Measurements from ENCODE around the gene IRAK3. TPM values are rescaled to one million over a fixed set of nuclear protein-coding genes. Genes with fewer than 3 reads are reported as not detected.

Gene IRAK3
- total RNA-seq, 4 donors from 2014 or later = 3.0 to 26.4 (median 7.8) TPM

DNA sequence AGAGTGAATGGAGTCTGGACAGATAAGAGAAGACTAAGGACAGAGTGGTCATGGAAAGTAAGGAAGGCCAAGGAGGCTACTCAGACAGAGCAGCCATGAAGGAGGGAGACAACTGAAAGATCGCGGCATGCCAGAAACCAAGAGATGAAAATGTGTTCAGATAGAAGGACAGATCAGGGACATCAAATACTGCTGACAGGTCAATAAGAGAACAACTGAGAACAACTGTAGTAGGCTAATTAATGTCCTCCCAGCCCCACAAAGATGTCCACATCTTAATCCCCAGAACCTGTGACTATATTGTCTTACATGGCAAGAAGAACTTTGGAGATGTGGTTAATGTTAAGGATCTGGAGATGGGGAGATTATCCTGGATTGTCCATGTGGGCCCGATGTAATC lies 98.3 kb downstream of the IRAK3 start:
- peak overlapping the region in 2 of 4 donors; percentile 25 to 59 for H3K27ac ChIP-seq
- no peak for DNase-seq

DNA sequence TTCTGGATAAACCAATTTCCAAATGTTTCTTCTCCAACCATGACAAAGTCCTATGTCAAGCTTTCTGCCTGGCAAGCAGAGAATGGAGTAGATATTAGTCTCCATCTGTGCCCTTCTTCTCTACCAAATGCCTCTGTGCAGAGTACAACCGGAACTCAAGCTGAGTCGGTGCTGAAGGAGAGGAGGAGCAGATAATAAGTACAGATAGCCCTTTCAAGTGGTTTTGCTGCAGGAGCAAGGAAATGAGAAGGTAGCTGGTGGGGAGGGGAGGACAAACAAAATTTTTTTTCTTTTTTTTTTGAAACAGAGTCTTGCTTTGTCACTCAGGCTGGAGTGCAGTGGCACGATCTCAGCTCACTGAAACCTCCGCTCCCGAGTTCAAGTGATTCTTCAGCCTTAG lies 99.1 kb downstream of the IRAK3 start:
- TF ChIP-seq POLR2A (IDR thresholded peaks at IDR 0.05) = no peak
- TF ChIP-seq, protein P1, sequence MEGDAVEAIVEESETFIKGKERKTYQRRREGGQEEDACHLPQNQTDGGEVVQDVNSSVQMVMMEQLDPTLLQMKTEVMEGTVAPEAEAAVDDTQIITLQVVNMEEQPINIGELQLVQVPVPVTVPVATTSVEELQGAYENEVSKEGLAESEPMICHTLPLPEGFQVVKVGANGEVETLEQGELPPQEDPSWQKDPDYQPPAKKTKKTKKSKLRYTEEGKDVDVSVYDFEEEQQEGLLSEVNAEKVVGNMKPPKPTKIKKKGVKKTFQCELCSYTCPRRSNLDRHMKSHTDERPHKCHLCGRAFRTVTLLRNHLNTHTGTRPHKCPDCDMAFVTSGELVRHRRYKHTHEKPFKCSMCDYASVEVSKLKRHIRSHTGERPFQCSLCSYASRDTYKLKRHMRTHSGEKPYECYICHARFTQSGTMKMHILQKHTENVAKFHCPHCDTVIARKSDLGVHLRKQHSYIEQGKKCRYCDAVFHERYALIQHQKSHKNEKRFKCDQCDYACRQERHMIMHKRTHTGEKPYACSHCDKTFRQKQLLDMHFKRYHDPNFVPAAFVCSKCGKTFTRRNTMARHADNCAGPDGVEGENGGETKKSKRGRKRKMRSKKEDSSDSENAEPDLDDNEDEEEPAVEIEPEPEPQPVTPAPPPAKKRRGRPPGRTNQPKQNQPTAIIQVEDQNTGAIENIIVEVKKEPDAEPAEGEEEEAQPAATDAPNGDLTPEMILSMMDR (IDR thresholded peaks at IDR 0.05) = no peak
- H3K4me1 ChIP-seq = no peaks in the 10 kb centered on the region
- DNase-seq = peak in 2 of 3 donors; percentile 32 to 56

More for the DNA sequence above, 98.3 kb downstream of the IRAK3 start:
- Histone ChIP-seq H3K4me3 (no peak overlapping the region), H3K9me3 (no peaks in the 10 kb centered on the region), H3K36me3 (no peaks in the 10 kb centered on the region), H3K4me1 (no peaks in the 10 kb centered on the region), H3K27me3 (no peaks in the 10 kb centered on the region)
- TF ChIP-seq, protein P1 (IDR thresholded peaks at IDR 0.05) = no peak
- no peak for TF ChIP-seq POLR2A (IDR thresholded peaks at IDR 0.05)

DNA sequence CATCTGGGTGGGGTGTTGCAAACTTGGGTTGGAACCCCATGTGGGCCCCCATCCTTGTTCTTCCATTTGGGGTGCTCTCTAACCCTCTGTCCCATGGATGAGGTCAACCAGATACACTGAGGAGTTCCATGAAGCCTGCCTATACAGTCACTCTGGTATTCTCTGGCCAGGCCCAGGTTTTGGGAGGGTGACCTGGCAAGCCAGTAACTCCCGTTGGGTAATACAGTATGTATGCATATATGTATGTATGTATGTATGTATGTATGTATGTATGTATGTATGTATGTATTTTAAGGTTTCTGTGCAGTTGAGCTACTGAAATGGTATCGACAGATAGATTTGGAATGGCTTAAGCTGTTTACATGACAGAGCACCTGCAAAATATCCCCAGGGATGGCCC lies 100.5 kb downstream of the IRAK3 start:
- H3K36me3 ChIP-seq = no peaks in the 10 kb centered on the region
- DNase-seq = no peak
- no peak overlapping the region for H3K4me3 ChIP-seq
- H3K9me3 ChIP-seq = no peaks in the 10 kb centered on the region
- TF ChIP-seq, protein P1 (IDR thresholded peaks at IDR 0.05) = no peak
- TF ChIP-seq POLR2A (IDR thresholded peaks at IDR 0.05) = no peak
- H3K27me3 ChIP-seq = no peaks in the 10 kb centered on the region
- H3K4me1 ChIP-seq = no peaks in the 10 kb centered on the region
- H3K27ac ChIP-seq = peak overlapping the region in 2 of 4 donors; percentile 25 to 30

More for the DNA sequence above, 99.1 kb downstream of the IRAK3 start:
- no peaks in the 10 kb centered on the region for H3K27me3 ChIP-seq
- no peaks in the 10 kb centered on the region for H3K9me3 ChIP-seq
- H3K36me3 ChIP-seq = no peaks in the 10 kb centered on the region
- peak overlapping the region in 1 of 4 donors; percentile 59 for H3K27ac ChIP-seq
- H3K4me3 ChIP-seq = no peak overlapping the region

DNA sequence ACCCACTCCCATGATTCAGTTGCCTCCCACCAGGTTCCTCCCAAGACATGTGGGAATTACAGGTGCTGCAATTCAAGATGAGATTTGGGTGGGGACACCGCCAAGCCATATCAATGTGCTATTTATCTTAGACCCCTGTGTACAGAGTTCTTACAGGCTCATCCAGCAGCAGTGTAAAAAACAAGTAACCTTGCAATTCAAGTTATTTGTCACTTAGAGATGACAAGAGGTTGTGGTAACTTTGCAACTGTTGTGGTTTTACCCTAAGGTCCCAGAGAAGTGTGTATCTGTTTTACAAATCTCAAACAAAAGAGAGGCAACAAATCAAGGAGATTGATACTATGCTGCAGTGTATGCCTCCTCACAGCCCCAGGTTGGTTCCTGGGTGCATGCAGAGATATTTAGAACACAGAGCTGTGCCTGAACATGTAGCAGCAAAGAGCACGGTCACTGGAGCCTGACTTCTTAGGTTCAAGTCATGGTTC lies 101.7 kb downstream of the IRAK3 start:
- H3K4me1 ChIP-seq = no peaks in the 10 kb centered on the region
- no peak overlapping the region for H3K4me3 ChIP-seq
- DNase-seq = no peak
- H3K27me3 ChIP-seq = no peaks in the 10 kb centered on the region
- H3K36me3 ChIP-seq = no peaks in the 10 kb centered on the region
- no peaks in the 10 kb centered on the region for H3K9me3 ChIP-seq
- TF ChIP-seq, protein P1 (IDR thresholded peaks at IDR 0.05) = no peak
- no peak for TF ChIP-seq POLR2A (IDR thresholded peaks at IDR 0.05)
- H3K27ac ChIP-seq = peak overlapping the region in 2 of 4 donors; percentile 28 to 39

DNA sequence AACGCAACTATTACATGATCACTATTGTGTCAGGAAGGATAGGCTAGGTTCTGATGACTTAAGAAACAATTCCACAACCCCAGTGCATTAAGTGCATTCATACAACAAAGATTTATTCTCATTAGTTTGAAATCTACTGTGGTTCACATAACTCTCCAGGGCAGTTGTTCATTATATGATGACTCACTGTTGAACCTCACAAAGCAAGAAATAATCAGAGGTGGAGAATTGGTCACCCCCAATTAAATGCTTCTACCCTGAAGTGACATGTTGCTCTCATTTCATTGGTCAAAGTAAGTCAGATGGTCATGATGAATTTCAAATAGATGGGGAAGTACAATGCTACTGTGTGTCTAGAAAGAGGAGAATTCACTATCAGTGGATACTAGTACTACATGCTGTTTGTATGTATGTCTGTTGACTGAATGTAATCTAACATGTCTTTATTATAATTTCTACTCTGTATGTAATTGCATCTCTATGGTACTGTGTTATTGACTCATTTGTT lies 107.2 kb downstream of the IRAK3 start:
- H3K4me3 ChIP-seq = no peak overlapping the region
- TF ChIP-seq, protein P1 (IDR thresholded peaks at IDR 0.05) = no peak
- TF ChIP-seq POLR2A (IDR thresholded peaks at IDR 0.05) = no peak
- no peaks in the 10 kb centered on the region for H3K9me3 ChIP-seq
- no peak for DNase-seq
- H3K36me3 ChIP-seq = no peaks in the 10 kb centered on the region
- H3K27me3 ChIP-seq = no peaks in the 10 kb centered on the region
- no peak overlapping the region for H3K27ac ChIP-seq
- H3K4me1 ChIP-seq = no peaks in the 10 kb centered on the region

Data from Peyer's patch (tissue), 4 donors.